GM21360 (cell line): Measurements from ENCODE around the gene CATSPERE.
"Not testable (repeated sequence)": the region's sequence is repeated elsewhere in the genome, so short reads cannot be mapped to it uniquely, and the experiment has no call there.

Experiments
- ATAC-seq: cut with Tn5 transposase; IDR thresholded peaks from one replicate; pipeline ENCODE4 v1.9.1; 2021; ENCODE audit warnings: mild to moderate bottlenecking, moderate library complexity; ENCODE audit not compliant: unreplicated experiment

The CATSPERE gene

DNA sequence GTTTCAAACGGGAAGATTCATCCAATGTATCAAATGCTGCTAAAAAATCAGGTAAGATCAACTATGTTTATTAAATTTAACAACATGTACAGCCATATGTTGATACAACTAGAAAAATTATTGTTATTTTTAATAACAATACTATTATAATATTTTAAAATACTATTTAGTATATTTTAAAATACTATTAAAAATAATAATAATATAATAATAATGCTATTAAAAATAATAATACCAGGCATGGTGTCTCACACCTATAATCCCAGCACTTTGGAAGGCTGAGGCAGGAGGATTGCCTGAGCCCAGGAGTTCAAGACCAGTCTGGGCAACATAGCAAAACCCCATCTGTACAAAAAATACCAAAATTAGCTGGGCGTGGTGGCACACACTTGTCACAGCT, 54.6 kb downstream of the CATSPERE start:
- no peak for ATAC-seq

DNA sequence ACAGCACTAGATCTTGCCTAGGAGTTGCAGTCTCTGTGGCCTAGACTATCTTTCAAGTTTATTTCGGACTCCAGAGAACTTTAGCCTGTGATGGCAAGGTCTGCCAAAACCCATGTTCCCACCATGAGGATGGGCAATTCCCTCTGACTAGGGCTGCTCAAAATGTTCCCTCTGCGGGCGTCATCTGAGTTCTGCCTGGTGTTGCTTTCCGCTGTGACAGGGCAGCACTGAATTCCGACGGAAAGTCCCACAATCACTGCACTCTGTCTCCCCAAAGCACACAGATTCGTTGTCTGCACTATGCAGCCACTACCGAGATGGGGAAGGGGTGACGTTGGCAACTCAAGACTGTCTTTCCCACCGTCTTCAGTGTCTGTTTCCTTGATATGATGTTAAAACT, 75.2 kb downstream of the CATSPERE start:
- no peak for ATAC-seq

DNA sequence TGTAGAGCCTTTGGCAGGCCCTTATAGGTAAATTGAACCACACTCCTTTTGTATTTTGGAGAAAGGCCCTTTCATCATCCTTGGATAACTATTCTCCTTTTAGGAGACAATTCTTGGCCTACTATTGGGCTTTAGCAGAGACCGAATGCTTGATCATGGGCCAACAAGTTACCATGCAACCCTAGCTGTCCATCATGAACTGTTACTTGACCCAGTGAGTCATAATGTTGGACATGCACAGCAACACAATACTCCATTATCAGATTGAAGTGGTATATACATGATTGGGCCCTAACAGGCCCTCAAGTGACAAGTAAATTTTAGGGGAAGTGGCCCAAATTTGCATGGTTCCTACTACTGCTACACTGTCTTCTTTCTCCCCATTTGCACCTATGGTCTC, 84.4 kb downstream of the CATSPERE start:
- ATAC-seq = no peak

DNA sequence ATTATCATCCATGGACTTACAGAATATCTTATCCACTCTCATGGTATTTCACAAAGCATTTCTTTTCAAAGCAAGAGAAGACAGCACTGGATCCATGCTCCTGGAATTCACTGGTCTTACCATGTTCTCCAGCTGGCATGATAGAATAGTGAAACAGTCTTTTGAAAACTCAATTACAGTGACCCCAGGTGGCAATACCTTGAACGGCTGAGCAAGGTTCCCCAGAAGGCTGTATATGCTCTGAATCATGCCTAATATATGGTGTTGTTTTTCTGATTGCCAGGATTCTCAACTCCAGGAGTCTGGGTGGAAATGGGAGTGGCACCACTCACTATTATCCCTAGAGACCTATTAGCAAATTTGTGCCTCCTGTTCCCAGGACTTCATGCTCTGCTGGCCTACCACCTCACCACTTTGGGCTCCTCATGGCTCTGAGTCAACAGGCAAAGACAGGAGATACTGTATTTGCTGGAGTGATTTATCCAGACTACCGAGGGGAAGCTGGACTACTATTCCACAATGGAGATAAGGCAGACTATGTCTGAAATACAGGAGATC, 87.6 kb downstream of the CATSPERE start:
- no peak for ATAC-seq

DNA sequence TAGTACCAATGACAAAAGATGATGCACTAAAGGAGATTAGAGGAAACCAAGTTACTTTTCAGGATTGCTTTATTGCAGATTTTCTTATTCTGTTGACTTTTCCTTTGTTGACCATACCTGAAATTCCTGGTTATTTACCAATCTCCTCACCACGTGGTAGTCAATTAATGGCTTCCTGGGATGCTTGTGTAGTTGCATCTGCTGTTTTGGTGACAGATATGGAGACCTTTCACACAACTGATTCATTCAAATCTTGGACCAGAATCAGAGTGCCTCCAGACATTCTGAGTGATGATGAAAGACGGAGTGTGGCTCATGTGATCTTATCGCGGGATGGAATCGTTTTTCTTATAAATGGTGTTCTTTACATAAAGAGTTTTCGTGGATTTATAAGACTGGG, 91.3 kb downstream of the CATSPERE start:
- no peak for ATAC-seq

DNA sequence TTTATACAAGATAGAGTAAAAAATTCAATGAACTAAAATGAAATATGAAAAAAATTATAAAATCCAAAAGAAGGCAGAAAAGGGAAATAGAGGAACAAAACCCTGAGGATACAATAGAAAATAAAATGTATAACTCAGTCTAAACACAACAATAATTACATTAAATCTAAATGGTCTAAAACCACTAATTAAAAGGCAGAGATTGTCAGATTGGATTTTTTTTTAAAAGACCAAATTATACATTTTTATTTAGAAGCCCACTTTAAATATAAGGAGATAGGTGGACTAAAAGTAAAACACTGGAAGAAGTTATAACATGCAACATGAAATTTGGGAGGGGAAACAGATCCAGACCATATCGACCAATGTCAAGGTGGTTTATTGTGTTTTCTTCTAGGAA, 95.2 kb downstream of the CATSPERE start:
- no peak for ATAC-seq

DNA sequence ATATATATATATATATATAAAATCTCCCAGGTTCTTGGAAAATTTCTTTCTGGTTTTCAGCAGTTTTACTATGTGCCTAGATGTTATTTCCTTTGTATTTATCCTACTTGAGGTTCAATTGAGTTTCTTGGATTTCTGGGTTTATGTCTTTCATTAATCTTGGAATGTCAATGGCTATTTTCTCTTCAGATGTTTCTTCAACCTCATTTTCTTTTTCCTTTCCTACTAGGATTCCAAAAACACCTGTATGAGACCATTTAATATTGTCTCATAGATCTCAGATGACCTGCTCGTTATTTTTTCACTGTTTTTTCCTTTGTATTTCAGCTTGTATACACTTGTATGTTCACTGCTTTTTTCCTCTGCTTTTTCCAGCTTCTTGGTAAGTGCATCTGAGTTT, 96.5 kb downstream of the CATSPERE start:
- no peak for ATAC-seq

DNA sequence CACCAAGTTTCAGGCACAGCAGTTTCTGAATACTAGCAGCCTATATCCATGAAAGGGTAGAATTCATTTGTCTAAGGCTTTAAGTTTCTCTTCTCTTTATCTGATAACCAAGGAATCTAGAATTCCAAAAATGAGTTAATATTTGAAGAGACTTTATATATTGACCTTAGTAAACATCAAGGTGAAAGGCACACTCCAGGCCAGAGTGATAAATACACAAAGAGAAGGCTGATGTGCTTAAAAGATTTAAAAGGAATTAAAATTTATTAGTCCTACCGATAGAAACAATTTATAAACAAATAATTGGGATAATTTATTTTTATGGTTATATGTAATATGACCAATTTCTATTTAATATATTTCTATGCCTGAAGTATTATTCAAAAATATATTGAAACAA, 98.5 kb downstream of the CATSPERE start:
- ATAC-seq = no peak

DNA sequence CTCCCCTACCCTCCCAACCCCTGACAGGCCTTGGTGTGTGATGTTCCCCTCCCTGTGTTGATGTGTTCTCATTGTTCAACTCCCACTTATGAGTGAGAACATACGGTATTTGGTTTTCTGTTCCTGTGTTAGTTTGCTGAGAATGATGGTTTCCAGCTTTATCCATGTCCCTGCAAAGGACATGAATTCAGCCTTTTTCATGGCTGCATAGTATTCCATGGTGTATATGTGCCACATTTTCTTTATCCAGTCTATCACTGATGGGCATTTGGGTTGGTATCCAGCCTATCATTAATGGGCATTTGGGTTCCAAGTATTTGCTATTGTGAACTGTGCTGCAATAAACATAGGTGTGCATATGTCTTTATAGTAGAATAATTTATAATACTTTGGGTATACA, 101.8 kb downstream of the CATSPERE start:
- not testable (repeated sequence) for ATAC-seq

DNA sequence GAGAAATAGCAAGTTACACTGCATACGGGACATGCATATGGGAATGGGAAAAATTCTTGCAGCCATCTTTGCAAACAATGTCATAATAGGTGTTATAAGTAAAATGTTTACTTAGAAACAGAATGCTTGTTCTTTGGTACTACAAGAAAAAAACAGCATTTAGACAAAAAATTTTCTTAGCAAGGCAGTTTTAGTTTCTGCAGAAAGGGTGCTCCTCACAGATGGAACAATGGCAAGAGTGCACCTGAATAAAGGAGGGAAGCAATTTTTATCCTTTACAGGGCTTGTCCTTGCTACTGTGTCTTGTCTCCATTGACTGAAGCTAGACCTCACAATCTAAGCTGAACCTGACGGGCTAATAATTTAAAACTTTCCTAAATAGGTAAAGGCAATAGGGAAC, 112.7 kb downstream of the CATSPERE start:
- ATAC-seq = no peak

DNA sequence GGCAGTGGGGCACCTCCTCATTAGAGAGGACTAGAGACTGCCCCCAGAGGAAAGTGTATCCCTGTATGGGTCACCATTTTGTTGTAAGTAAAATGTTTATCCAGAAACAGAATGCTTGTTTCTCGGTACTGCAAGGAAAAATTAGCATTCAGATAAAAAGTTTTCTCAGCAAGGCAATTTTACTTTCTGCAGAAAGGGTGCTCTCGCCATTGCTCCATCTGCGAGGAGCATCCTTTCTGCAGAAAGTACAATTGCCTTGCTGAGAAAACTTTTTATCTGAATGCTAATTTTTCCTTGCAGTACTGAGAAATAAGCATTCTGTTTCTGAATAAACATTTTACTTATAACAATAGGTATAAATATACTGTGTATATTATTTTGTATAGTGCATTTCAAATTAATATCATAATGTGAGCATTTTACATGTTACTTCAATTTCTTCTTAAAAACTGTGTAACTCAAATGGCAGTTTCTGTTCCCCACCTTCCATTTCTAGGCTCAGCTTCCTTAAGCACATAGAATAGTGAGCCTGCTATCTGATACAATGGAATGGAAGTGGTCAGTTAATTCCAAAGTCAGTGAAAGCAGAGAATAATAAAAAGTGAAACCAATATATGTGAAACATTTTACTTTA, 115.3 kb downstream of the CATSPERE start:
- ATAC-seq = no peak

DNA sequence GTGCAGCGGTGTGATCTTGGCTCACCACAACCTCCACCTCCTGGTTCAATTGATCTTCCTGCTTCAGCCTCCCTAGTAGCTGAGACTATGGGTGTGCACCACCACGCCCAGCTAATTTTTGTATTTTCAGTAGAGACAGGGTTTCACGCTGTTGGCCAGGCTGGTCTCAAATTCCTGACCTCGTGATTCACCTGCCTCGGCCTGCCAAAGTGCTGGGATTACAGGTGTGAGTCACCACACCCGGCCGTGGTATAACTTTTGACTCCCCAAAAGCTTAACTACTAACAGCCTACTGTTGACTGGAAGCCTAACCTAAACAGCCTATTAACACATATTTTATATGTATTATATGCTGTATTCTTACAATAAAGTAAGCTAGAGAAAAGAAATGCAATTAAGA, 117.1 kb downstream of the CATSPERE start:
- ATAC-seq = not testable (repeated sequence)

DNA sequence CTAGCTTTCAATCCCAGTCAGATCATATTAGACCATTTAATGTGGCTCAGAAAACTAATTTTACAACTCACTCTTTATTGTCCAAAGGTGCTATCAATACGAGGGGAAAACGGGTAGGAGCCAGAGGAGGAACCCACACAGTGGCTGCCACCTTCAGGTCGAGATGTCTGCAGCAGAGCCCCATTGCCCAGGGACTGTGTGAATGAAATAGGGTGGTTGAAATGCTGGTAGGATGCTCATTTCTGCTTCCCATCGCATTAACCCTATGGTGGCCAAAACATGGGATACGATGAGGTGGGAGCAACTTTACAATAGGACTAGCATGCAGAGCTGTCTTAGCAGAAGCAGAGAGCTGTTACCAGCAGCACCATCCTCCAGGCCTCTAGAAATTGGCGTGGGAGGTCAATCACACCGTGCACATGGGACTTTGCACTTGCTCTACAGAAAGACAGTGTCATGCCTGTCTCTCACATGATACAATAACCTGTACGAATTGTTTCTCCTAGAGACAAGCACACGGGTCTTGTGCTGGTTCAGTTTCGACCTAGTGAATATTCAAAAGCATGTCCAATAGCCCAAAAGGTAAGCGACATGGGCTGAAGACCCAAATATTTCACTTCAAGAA, 122.4 kb downstream of the CATSPERE start:
- ATAC-seq = no peak

DNA sequence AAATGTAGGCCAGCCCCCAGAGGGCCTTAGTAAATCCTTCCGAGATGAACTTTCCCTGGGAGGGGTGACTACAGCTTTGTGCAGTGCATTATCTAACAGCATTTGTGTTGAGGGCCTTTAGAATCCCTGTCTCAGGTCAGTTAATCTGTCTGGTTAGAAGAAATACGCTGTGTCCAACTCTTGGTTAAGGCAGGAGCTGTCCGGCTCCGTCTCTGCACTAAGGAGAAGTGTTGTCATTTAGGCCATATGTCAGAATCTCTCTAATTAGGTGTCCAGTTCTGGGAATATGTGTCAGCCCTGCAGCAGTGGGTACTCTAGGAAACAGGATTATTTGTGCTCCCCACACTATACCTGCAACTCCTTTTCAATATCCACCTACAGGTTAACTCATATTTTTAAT, 124.8 kb downstream of the CATSPERE start:
- ATAC-seq = no peak

DNA sequence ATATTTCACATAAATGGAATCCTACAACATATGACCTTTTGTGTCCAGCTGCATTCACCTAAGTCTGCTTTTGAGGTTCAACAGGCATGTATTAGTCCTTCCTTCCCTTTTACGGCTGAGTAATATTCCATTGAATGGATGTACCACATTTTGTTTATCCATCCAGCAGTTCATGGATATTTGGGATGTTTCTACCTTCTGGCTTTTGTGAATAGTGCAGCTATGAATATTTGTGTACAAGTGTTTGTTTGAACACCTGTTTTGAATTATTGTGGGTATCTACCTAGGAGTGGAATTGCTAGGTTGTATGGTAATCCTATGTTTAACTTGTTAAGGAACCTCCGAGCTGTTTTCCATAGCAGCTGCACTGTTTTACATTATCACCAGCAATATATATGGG, 129.6 kb downstream of the CATSPERE start:
- ATAC-seq = no peak

DNA sequence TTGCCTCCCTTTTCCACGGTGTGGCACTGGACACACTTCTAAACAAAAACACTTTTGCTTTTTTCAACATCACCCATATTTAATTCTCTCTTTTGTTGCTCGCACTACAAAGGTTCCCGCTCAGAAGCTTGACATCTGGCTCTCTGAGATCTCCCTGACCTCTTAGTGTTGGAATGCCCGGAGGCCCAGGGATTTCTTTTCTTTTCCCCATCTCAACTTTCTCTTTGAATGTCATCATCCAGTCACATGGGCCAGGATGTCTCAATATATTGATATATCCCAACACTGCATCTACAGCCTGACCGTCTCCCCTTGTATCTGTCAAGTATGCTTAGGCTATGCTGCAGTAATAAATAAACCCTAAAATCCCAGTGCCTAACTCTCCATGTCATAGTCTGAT, 137.5 kb downstream of the CATSPERE start:
- no peak for ATAC-seq

DNA sequence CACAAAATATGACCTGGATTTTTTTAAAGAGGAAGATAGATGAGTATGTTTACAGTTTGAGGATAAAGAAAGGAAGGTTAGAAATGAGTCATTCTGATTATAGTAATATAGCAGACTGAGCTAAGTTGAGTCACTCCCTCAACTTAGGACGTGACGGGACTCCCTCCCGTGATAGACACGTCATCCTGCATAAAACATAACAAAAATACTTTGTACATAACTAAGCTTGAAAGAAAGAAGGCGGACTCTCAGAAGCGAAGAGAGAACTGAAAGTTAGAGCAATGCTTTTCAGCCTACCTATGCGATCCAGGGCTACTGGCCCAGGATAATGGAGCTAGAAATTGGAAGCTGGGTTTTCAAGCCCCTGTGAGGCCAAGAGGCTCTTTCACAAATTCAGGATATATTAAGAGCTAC, 138.9 kb downstream of the CATSPERE start:
- ATAC-seq = peak; percentile 99

DNA sequence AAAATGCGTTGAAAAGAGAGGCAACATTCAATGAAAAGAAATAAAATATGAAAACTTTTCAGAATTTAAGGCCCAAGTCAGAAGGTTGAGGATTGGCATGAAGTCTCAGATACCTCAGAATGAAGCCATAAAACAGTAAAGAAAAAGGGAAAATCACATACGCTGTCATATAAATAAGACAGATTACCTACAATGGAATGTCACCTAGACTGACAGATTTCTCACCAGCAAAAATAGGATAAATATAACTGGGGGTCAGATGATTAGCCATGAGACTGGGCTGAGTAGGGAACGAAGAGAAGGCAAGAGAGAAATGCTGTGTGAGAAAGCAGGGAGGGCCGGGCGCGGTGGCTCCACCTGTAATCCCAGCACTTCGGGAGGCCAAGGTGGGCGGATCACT, 140.3 kb downstream of the CATSPERE start:
- ATAC-seq = no peak

DNA sequence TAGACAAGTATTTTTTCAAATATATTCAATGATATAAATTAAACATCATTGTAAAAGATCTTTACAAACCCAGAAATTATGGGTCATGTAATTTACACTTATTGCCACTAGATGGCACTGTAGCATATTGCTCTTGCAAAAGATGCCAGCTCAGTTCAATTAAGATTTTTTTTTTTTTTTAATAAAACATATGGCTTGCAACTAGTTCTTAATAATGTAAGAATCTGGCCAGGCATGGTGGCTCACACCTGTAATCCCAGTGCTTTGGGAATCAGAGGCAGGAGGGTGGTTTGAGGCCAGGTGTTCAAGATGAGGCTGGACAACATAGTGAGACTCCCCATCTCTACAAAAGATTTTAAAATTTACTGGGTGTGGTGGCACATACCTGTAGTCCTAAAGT, 142.4 kb downstream of the CATSPERE start:
- no peak for ATAC-seq

DNA sequence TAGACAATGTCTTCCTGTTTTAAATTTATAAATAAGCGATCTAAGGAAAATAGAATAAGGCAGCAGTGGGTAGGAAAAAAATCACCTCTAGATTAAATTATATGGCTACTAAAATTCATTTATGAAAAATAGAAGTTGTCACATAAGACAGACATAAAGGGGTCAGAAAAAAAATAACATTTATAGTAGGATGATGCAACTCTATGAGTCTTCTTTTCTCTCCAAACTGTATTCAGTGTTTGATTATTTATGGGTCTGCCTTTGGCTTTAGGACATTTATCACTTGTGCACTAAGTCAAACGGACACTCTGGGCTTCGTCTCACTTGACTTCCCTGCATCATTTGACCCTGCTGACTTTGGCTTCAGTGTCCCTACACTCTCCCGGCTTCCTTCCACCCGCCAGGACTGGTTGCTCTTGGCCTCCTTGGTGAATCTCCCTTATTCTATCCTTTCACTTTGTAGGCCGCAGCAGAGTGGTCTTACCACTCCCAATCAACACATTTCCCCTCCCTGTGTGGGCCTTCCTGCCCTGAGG, 144.8 kb downstream of the CATSPERE start:
- ATAC-seq = no peak

DNA sequence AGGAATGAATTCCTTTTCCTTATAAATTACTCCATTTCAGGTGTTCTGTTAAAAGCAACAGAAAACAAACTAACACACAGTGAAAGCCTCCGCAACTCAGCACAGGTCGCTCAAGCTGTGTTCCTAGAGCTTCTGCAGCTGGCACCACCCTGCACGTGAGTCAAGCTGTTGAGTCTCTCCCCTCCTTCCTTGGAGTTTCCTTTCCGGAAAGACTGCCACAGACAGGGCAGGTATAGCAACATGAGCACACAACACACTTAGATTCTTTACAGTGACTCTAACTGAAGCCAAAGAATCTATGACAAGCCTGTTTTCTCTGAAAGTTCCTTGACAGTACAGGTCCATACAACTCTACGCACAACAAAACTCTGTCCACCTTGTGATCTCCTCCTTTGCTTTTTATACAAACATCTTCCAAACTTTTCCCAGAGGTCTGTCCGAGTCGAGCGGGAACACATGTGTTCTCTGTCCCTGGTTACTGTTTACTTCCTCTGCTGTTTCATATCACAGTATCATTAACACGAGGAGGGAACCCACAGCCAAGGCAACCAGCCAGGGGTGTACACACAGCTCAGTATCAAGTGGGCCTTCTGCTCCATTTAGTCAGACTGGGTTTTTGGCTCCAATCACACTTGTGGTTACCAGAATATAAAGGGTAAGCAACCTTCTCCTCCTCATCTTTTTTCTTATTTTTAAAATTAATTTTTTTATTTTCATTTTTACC, 153.2 kb downstream of the CATSPERE start:
- no peak for ATAC-seq

DNA sequence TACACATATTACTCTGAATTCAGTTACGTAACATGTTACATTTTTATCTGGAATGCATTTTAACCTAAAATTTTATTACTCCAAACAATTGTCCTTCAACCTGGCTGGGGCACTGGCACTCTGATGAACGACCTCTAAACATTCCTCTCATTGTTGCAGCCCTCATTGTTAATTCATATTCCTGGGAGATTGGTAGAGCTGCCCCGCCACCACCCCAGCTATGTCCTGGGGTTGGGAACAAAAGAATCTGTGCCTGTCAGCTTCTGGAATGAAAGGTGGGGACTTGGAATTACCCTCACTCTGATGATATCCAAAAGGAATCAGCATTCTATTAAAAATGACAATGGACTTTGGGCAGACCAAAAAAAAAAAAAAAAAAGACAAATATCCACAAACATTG, 153.8 kb downstream of the CATSPERE start:
- no peak for ATAC-seq
